GM23338 (cell line): ENCODE results near the gene CRACR2B.
A peak's percentile ranks its signal among the peaks of the same experiment; 100 is the strongest.

ENCODE experiments used
- EZH2 ChIP-seq: fragments of 200-600 bp; sonication (generic); IDR thresholded peaks from one replicate; pipeline ENCODE4 v1.8.0; 2017; ENCODE audit warnings: antibody characterized with exemption, mild to moderate bottlenecking, low read depth; ENCODE audit not compliant: unreplicated experiment
- JUNB ChIP-seq: IDR thresholded peaks from one replicate; pipeline ENCODE4 v1.6.1; 2016; ENCODE audit warnings: antibody characterized with exemption; ENCODE audit not compliant: unreplicated experiment
- POLR2AphosphoS5 ChIP-seq: IDR thresholded peaks from 2 replicates; pipeline ENCODE4 v1.6.1; 2016; ENCODE audit warnings: antibody characterized with exemption, low read depth
- TF ChIP-seq, protein P1 (sequence below), 2 experiments: fragments of 200-600 bp in 1 of 2; sonication (generic) in 1 of 2; conservative IDR thresholded peaks; 2 replicates each; pipeline versions ENCODE4 v1.5.1 to v1.6.1; 2016 to 2017; ENCODE audit warnings: antibody characterized with exemption in 2 of 2, low read depth in 2 of 2, mild to moderate bottlenecking in 2 of 2, moderate library complexity in 1 of 2
- TF ChIP-seq, protein P2 (sequence below): IDR thresholded peaks from 2 replicates; pipeline ENCODE4 v1.6.1; 2016; ENCODE audit warnings: antibody characterized with exemption

DNA sequence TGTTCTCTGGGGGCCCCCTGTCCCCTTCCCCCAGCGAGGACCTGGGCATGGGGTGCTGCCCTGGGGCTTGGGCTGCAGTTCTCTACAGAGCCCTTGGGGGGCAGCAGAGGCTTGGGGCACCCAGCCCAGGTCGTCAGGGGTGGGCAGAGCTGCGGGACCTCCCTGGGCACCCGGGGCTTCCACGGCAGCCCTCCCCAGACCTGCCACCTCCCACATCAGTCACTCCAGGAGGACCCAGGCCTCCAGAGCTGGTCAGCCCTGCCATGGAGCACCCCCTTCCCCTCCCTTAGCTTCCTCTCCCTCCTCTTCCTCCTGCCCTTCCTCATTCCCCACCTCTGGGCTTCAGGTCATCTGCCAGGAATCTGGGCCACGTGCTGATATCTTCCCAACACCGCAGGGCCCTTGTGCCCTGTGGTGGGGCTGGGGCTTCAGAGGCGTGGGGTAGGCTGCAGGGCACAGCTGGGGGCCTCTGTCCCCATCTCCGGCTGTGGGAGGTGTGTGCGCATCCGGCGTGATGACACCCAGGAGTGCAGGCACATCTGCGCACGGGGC is 20.7 kb downstream of the CRACR2B start:
- TF ChIP-seq, protein P1, sequence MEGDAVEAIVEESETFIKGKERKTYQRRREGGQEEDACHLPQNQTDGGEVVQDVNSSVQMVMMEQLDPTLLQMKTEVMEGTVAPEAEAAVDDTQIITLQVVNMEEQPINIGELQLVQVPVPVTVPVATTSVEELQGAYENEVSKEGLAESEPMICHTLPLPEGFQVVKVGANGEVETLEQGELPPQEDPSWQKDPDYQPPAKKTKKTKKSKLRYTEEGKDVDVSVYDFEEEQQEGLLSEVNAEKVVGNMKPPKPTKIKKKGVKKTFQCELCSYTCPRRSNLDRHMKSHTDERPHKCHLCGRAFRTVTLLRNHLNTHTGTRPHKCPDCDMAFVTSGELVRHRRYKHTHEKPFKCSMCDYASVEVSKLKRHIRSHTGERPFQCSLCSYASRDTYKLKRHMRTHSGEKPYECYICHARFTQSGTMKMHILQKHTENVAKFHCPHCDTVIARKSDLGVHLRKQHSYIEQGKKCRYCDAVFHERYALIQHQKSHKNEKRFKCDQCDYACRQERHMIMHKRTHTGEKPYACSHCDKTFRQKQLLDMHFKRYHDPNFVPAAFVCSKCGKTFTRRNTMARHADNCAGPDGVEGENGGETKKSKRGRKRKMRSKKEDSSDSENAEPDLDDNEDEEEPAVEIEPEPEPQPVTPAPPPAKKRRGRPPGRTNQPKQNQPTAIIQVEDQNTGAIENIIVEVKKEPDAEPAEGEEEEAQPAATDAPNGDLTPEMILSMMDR (conservative IDR thresholded peaks at IDR 0.05; ENCODE audit: low read depth in 2 of 2), result peak; percentile 72 to 82
- TF ChIP-seq EZH2 (no peak), POLR2AphosphoS5 (no peak), JUNB (no peak)
- TF ChIP-seq, protein P2, sequence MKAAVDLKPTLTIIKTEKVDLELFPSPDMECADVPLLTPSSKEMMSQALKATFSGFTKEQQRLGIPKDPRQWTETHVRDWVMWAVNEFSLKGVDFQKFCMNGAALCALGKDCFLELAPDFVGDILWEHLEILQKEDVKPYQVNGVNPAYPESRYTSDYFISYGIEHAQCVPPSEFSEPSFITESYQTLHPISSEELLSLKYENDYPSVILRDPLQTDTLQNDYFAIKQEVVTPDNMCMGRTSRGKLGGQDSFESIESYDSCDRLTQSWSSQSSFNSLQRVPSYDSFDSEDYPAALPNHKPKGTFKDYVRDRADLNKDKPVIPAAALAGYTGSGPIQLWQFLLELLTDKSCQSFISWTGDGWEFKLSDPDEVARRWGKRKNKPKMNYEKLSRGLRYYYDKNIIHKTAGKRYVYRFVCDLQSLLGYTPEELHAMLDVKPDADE, result no peak
